HG02678 (cell line): ENCODE measurements around the gene CLSTN1.
"Not testable (repeated sequence)": the region's sequence is repeated elsewhere in the genome, so short reads cannot be mapped to it uniquely, and the experiment has no call there.

ENCODE experiments used
- ATAC-seq: cut with Tn5 transposase; IDR thresholded peaks from one replicate; pipeline ENCODE4 v1.9.1; 2021; ENCODE audit warnings: mild to moderate bottlenecking, moderate library complexity; ENCODE audit not compliant: unreplicated experiment

CLSTN1 gene

DNA sequence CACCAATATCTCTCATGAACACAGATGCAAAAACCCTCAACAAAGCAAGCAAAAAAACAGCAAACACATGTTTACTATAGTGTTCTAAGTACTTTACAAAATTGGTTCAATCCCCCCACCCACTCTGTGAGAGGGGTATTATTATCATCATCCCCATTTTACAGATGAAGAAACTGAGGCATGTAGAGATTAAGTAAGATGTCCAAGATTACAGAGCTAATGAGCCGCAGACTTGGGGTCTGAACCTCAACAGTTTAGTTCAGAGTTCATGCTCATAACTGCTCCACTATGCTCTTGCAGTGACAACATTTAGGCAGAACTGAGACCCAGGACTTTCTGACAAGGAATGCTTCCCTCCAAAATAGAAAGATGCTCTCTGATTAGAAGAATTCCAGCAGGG, 21.9 kb downstream of the CLSTN1 start:
- ATAC-seq = no peak

DNA sequence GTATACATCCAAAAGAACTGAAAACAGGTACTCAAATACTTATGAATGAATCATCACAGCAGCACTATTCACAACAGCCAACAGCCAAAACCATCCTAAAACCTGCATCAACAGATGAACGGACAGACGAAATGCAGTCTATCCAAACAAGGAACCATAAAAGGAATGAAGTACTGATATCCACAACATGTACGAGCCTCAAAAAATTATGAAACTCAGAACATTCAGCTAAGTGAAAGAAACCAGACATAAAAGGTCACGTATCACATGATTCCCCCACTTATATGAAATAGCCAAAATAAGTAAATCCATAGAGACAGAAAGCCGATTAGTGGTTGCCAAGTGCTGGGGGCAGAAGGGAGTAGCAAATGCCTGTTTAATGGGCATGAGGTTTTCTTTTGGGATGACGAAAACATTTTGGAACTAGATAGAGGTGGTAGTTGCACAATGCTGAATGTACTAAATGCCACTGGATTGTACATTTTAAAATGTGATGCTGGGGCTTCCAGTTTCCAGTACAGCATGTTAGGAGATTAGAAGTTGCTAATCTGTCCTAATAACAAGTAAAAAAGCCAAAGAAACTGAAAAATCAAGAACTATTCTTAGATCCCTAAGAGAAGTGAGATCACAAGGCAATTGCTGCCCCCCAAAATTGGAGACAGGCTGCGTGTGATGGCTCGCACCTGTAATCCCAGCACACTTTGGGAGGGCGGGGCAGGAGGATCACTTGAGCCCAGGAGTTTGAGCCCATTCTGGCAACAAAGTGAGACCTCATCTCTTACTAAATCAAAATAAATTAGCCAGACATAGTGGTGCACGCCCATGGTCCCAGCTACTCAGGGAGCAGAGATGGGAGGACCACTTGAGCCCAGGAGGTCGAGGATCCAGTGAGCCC, 25.3 kb downstream of the CLSTN1 start:
- ATAC-seq = no peak

- no peak for ATAC-seq
Measured at GRCh38 chr1:9797049-9797448, 26.7 kb downstream of the CLSTN1 start.

DNA sequence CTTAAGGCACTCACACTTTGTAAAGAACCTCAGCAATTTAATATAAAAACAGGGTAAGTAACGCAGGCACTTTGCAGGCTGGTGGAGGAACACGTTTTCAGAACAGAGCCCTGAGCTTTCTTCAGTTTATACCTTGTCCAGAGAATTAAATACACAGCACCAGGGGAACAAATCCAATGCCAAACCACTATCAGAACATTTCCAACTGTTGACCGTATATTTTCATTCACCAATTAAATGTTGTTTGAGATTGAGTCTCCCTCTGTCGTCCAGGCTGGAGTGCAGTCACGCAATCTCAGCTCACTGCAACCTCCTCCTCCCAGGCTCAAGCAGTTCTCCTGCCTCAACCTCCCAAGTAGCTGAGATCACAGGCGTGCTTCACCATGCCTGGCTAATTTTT, 29.7 kb downstream of the CLSTN1 start:
- ATAC-seq = no peak

- no peak for ATAC-seq
Measured at GRCh38 chr1:9793291-9793690, 30.5 kb downstream of the CLSTN1 start.

- no peak for ATAC-seq
Measured at GRCh38 chr1:9792156-9793042, 31.4 kb downstream of the CLSTN1 start.

- ATAC-seq = not testable (repeated sequence)
Measured at GRCh38 chr1:9789700-9790099, 34.1 kb downstream of the CLSTN1 start.

- peak; percentile 78 for ATAC-seq
Measured at GRCh38 chr1:9787702-9788101, 36.1 kb downstream of the CLSTN1 start.

- ATAC-seq = no peak
Measured at GRCh38 chr1:9785406-9785805, 38.4 kb downstream of the CLSTN1 start.

DNA sequence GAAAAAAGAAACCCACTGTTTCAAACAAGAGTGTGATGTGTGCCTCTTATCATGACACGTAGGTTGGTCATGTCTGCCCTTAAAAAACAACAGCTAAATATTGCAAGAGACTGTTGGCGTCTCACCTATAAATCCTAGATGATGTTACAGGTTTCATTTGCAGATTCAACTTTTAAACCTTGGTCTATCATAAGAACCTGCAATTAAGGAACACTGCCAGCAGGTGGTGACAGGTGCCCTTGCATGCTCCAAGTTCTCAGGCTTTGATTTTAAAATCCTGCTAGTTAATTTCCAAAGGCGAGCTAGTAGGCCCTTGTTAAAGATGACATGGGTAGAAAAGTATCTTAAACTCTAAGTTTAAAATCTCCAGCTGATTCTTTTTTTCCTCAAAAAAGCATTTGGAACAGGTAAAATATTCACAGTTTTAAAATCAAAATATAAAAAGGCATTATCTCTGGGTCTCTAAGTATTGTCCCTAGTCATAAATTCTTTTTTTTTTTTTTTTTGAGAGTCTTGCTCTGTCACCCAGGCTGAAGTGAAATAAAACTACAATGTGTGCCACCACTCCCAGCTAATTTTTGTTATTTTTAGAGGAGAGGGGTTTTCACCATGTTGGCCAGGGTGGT, 39.1 kb downstream of the CLSTN1 start:
- ATAC-seq = no peak

GRCh38 chr1:9782897-9783296, 40.9 kb downstream of the CLSTN1 start:
- ATAC-seq = no peak

DNA sequence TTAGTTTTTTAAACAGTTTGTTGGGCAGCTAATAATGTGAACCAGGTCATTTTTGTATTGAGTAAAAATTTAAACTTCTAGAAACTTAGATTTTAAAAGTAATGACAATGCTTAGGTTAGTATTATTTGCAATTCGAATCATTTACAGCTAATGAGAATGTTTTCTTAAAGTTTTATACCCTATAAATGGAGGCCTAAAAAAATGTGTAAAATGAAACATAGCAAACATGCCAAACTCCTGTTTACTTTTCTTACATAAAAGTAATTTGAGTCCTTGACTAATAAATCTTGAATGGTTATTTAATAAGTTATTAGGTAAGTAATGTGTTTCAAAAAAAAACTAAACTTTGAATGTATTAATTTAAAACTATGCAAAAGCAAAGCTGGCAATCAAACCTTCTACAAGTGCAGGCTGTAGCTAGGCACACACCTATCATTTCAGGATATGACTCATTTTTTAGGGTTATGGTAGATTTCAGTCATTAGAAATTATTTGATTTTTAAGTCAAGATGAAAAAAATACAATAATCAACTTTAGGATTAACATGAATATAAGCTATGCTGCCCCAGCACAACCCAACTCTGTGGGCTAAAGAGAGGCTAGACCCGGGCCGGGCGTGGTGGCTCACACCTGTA, 41.5 kb downstream of the CLSTN1 start:
- ATAC-seq = no peak

DNA sequence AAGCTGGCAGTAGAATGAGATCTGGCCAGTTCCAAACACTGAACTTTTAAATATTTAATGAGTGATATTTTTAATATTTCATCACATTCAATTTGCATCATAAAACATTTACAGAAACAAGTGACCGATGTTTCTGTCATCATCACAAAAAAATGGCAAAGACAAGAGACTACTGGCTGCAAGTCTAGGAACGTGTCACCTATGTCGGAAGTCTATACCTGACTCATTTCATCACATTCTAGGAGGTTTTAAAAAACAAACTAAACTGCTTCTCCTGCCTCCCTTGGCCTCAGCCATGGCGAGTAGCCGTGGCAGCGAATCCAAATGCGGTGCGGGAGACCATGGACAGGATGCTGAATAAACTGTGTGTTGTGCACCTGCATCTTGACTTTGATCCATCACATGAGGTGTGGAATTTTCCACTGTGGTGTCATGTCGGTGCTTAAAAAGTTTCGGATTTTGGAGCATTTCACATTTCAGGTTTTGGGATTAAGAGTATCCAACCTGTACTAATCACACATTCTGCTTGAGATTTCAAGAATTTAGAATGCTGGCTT, 43.1 kb downstream of the CLSTN1 start:
- no peak for ATAC-seq

GRCh38 chr1:9778905-9779304, 44.9 kb downstream of the CLSTN1 start:
- ATAC-seq = no peak

- ATAC-seq = no peak
Measured at GRCh38 chr1:9776685-9777084, 47.1 kb downstream of the CLSTN1 start.

GRCh38 chr1:9774712-9775679, 48.8 kb downstream of the CLSTN1 start:
- ATAC-seq = no peak

DNA sequence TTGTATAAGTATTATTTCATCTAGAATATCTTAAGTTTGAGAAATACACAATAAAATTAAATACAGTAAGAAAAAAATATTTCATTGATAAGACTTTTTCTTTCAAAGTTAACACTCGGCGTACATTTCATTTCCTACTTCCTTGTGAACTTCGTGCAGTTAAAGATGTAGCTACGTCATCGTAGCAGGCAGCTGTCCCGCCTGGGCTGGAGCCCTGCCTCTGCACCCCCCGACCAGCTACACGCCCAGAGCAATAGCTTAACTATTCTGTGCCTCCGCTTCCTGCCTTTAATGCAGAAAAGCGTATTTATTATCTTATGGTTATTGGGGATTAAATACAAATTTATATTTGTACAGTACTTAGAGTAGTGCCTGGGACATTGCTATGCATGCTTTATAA, 53.5 kb downstream of the CLSTN1 start:
- no peak for ATAC-seq

GRCh38 chr1:9768983-9769382, 54.8 kb downstream of the CLSTN1 start:
- no peak for ATAC-seq

GRCh38 chr1:9767964-9768668, 55.6 kb downstream of the CLSTN1 start:
- no peak for ATAC-seq
